Measurements from ENCODE around the gene NMNAT3.
A peak's percentile ranks its signal among the peaks of the same experiment; 100 is the strongest.
"Not testable (repeated sequence)": the region's sequence is repeated elsewhere in the genome, so short reads cannot be mapped to it uniquely, and the experiment has no call there.

NMNAT3 gene

GRCh38 chr3:139633511-139633910 is 44.3 kb downstream of the NMNAT3 start:
- DNase-seq = no peak

DNA sequence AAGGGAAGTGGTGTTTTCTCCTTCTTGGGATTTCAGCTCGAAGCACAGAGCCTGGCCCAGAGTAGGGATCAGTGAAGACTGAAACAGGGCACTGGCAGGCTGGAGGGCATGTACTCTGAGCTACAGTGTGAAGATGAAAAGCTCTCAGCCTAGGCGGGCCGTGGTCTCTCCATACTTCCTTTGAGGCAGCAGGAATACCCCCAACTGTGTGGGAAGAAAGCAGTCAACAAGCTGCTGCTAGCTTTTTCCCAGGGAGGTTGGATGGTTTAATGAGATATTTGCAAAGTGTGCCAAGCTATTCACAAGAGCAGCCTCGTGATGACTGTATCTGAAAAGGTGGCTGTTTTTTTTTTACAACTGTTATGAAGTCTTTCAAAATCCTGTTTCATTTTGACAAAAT is 47.2 kb downstream of the NMNAT3 start:
- peak; percentile 3 for DNase-seq

DNA sequence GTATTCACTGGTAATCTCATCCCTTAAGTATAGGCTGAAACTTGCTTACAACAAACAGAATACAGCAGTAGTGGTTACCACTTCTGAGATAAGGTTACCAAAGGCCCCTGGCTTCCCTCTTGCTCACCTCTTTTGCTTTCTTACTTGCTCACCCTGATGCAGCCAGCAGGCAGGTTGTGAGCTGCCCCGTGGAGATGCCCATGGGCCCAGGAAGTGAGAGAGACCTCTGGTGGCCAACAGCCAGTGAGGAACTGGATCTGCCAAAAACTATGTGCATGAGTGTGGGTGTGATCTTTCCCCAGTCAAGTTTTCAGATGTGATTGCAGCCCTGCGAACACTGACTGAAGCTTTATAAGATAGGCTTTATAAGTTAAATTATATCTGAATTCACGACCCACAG is 48.7 kb downstream of the NMNAT3 start:
- DNase-seq = peak; percentile 44

DNA sequence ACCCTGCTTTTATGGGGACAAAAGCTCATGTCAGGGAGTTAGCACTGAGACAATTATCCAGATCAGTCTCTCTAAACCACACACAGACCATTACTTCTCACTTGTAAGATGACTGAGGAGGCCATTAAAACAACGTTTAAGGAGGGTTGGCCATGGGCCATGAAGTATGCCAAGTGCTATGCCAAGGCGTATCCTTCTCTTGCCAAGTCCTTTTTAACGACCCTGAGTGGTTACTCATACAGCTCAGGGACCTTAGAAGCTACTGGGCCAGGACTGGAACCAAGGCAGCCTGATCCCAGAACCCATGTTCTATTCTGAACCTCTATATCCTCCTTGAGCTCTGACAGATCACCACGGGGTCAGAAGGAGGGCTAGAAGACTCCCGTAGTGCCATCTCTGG is 50.0 kb downstream of the NMNAT3 start:
- no peak for DNase-seq

DNA sequence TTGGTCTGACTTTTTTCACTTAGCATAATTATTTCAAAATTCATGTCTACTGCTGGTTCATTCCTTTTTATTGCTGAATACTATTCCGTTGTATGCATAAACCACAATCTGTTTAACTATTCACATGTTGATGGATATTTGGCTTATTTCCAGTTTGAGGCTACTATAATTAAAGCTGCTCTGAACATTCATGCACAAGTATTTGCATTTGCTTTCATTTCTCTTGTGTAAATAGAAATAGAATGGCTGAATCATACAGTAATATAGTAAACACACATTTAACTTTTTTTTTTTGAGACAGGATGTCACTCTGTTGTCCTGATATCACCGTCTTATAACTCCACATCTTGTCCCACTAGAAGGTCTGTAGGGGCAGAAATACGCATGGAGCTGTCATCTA is 57.3 kb downstream of the NMNAT3 start:
- peak; percentile 35 for DNase-seq

- DNase-seq = no peak
Observed at GRCh38 chr3:139619484-139619883, 58.3 kb downstream of the NMNAT3 start.

DNA sequence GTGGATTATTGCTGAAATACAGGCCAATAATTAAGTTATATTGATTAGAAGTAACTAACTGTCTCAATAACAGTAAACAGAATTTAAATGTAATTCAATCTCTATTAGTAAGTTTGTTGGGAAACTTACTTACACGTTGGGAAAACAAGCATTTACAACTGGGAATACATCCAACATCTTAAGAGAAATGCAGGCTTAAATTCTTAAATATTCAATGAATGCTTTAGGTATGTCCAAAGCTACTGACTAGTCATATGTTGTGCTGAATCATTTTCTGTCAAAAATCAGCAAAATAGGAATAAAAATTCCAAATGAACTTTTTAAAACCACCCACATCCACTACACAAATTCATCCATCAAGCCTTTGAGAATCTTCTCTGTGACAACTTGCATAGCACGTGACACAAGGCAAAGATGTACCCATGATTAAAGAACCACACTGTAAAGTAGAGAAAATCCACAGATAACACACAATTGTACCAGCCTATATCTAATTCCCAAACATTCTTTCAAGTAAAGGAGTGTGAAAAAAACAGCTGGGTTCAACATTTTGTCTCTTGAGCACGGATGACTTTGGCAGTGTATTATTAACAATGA is 60.0 kb downstream of the NMNAT3 start:
- no peak for DNase-seq

- peak; percentile 46 for DNase-seq
Observed at GRCh38 chr3:139611528-139611927, 66.2 kb downstream of the NMNAT3 start.

- no peak for DNase-seq
Observed at GRCh38 chr3:139610886-139611285, 66.9 kb downstream of the NMNAT3 start.

- no peak for DNase-seq
Observed at GRCh38 chr3:139608924-139609323, 68.8 kb downstream of the NMNAT3 start.

DNA sequence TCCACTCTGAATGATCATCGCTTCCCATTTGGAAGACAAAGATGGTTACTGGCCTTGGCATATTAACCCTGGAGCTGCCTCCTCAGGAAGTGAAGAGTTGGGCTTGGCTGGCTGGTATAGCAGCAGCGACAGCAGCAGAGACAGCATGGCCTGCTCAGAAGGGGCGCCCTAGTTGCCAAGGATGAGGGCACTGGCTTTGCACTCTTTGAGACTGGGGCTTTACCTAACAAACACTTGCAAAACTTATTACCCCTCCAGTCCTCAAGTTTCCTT is 69.7 kb downstream of the NMNAT3 start:
- no peak for DNase-seq

DNA sequence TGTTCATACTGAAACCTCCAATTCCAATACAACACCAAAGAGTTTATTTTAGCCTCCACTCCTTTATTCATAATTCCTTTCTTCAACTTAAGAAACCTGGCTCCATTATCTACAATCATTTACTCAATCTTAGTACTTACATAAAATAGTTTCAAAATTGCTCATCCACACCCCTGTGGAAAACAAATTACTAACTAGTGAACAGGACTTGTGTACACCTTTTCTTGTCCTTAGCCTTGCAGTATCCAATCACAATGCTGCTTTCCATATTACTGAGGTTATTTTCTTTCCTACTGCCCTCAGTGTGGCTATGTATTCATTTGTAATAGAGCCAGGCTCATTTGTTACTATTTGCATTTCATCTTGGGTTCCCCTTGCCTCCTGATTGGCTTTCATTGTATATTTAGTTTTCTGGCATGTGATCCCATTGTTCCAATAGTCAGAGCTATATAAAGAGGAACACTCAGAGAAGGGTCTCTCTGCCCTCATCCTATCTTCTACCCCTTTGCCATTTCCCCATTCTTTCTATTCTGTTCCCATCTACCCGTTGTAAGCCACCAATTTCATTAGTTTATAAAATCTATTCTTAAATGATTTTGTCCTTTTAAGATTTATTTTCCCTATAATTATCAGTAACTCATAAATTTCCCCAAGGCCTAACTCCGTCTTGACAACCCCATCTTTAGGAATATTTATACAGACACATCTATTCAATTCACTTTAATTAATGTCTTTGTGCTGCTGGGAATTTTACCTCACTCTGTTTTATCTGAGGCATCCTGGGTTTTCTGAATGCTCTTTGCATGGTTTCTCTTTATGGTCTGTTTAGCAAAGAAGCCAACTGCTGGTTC is 70.3 kb downstream of the NMNAT3 start:
- peak; percentile 65 for DNase-seq

DNA sequence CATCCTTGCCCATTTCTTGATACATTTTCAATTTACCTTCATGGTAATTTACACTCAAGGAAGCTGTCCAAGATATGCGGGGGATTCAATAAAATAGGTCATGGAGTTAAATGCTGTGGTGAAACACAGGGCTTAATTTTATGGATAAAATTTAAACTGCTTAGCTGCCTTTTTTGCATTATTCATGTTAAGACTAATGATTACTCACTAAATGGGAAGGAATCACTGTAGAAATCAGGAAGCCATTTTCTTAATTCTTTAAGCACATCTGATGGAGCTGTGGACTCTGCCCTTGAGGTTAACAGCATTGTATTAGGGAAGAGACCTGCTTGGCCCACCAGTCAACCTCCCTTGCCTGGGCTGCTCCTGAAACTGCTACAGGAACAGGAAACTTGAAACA is 75.8 kb downstream of the NMNAT3 start:
- DNase-seq = no peak

DNA sequence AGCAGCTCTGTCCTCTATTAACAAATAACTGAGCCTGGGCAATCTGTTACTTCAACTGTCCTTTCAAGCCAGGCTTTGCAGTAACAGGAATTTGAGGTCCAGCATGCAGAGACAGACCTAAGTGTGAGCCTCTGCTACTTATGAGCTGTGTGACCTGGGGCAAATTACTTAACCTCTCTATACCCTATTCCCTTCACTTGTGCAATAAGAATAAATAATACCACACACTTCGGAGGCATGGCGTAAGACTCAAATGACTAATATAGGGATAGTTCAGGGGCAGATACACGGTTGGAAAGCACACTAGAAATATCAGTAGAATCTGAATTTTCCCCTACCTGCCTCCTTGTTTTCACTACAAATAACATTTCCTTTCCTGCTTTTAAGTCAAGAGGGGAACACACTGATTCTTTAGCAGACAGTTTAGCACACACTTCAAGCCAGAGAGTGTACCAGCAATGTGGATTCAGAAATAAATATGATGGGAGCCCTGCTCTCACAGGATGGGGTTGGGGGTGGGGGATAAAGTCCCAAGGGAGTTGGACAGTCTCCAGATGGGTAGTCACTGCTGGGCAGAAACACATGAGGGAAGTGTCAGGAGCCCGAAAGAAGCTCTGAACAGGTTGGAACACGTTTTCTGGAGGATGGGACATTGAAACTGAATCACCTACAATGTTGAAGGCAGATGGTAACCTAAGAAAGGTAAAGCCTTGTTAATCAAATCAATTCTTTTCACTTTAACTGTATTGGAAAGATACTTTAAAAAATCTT is 76.4 kb downstream of the NMNAT3 start:
- DNase-seq = peak; percentile 77

DNA sequence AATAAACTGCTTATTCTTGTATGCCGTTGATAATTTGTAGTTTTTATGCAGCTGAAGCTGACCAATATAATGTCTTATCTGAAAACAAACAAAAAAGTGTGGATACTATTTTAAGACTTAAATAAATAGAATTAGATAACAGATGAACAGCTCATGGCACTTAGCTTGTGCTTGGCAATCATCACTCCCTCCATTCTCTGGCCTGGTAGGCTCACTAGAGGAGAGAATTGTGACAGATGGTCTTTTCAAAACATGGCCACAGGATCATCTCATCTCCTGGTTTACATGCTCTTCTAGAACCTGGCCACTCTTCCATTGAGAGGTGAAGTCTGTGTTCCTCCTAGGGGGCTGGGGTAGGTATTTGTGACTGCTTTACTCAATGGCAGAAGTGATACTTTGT is 79.8 kb downstream of the NMNAT3 start:
- peak; percentile 3 for DNase-seq

GRCh38 chr3:139591186-139591585 is 86.6 kb downstream of the NMNAT3 start:
- not testable (repeated sequence) for DNase-seq

DNA sequence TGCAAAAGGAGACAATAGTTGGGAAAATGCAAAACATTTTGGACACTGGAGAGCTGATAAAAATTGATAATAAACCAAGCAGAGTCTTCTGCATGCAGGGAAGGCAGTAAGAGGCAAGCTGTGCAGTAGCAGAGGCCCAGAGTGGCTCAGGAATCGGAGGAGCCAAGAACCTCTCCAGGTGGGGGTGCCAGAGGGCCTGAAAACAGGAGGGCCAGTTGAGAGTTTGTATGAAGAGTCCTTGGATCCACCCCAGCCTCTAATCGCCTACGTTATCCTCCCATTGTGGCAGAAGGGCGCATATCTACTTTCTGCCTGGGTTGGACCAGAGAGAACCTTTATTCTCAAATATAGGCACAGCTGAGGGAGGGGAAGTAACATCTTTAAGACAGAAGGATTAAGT is 89.3 kb downstream of the NMNAT3 start:
- DNase-seq = peak; percentile 64

DNA sequence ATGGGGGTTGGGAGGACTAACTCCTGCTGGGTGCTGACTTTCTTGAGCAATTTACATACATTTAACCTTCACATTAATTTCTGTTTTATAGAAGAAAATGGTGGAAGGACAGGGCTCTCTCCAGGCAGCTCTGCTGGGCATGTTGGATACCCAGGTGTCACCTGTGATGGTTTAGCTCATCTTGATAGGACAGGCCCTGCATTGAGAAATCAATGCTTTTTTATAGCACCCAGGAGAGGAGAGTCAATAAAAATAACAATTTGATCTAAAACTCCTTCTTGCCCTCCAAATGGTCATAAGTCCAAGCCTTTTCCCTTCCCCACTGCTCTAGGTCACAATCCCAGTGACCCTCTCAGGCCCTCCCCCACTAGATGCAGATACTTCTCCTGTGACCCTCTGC is 90.0 kb downstream of the NMNAT3 start:
- DNase-seq = no peak

- DNase-seq = no peak
Observed at GRCh38 chr3:139586420-139587017, 91.3 kb downstream of the NMNAT3 start.

DNA sequence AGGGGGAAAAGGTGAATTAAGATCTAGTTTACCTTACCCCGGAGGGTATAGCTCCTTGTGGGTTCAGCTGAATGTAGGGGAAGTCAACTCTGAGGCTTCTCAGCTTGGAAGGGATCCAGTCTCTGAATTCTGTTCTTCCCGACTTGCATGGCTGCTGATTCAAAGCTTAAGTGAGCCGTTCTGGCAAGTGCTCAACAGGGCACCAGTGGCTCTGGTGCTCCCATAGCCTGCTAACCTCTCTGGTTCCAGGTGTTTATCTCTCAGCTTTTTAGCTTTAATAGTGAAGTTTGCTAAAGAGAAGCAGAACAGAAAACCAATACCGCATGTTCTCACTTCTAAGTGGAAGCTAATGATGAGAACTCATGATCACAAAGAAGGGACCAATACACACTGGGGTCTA is 92.0 kb downstream of the NMNAT3 start:
- no peak for DNase-seq

- DNase-seq = not testable (repeated sequence)
Observed at GRCh38 chr3:139583651-139584050, 94.1 kb downstream of the NMNAT3 start.

DNA sequence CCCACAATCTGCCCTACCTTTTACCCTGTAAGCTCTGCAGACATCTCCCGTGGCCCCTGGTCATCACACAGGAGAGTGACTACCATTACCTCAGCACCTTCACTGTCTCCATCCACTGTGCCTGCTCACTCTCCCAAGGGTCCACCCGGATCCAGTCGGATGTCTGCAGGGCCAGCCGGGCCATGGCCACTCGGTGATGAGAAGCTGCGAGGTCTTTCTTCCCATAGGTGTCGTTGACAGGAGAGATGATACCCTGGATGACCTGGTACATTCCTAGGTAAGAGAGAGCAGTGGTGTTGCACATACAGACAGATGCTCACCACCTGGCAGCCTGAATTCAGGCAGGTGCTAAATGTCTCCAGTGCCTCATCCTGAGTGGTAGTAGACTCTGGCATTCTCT is 99.0 kb downstream of the NMNAT3 start:
- DNase-seq = no peak

DNA sequence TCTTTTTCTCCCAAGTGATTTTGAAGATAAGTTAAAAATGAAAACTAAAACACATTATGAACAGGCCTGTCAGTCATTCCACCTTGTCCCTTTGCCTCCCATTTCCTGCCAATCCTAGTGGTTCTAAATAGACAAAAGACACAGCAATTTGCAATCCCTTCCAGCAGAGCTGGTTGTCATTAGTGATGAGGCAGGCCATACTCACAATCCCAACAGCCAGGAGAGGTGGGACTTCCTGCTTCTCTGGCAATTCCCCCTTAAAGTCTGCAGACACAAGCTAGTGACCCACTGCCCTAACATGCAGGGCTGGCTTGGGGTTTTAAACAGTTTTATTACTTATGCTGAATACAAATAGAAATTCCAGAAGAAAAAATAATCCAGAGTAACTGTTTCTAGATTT is 99.9 kb downstream of the NMNAT3 start:
- peak; percentile 79 for DNase-seq

- peak; percentile 41 for DNase-seq
Observed at GRCh38 chr3:139577346-139577745, 100.4 kb downstream of the NMNAT3 start.

All from NCI-H69 (cell line).